Endodermal cell (in vitro differentiated cells): ENCODE data around the gene PERCC1. TPM values are rescaled to one million over a fixed set of nuclear protein-coding genes. Genes with fewer than 3 reads are reported as not detected.

ENCODE experiments used
- DNase-seq: peaks from one replicate; pipeline ENCODE4 v3.0.0-alpha.2; 2017
- H3K27ac ChIP-seq: 2 replicates; pipeline ENCODE4 v1.5.1; 2013; ENCODE audit warnings: mild to moderate bottlenecking, low read depth, low read length, moderate library complexity
- H3K27me3 ChIP-seq: 2 replicates; pipeline ENCODE4 v1.6.1; 2013; ENCODE audit warnings: mild to moderate bottlenecking, low read length, moderate library complexity; ENCODE audit not compliant: insufficient read depth, control insufficient read depth, poor library complexity, severe bottlenecking
- H3K36me3 ChIP-seq: 2 replicates; pipeline ENCODE4 v1.7.0; 2013; ENCODE audit warnings: mild to moderate bottlenecking, low read length, moderate library complexity; ENCODE audit not compliant: control insufficient read depth, insufficient read depth
- H3K4me1 ChIP-seq: one replicate; pipeline ENCODE4 v1.7.0; 2013; ENCODE audit warnings: low read length; ENCODE audit not compliant: control insufficient read depth, insufficient read depth
- H3K4me3 ChIP-seq: 2 replicates; pipeline ENCODE4 v1.5.1; 2013; ENCODE audit warnings: mild to moderate bottlenecking, low read length, moderate library complexity
- H3K9ac ChIP-seq: 2 replicates; pipeline ENCODE4 v1.6.1; 2013; ENCODE audit warnings: mild to moderate bottlenecking, low read length, moderate library complexity; ENCODE audit not compliant: poor library complexity, severe bottlenecking; ENCODE audit errors: extremely low read depth
- H3K9me3 ChIP-seq: 2 replicates; pipeline ENCODE4 v1.6.1; 2013; ENCODE audit warnings: mild to moderate bottlenecking, low read length, moderate library complexity; ENCODE audit not compliant: control insufficient read depth
- H3K27ac Mint-ChIP-seq: 2 replicates; pipeline ENCODE4 v1.8.0; 2020; ENCODE audit warnings: mixed read lengths
- H3K27me3 Mint-ChIP-seq: 2 replicates; pipeline ENCODE4 v1.8.0; 2021; ENCODE audit warnings: mild to moderate bottlenecking, mixed read lengths; ENCODE audit not compliant: insufficient read depth
- H3K36me3 Mint-ChIP-seq: 2 replicates; pipeline ENCODE4 v1.8.0; 2020; ENCODE audit warnings: low read depth, mixed read lengths
- H3K4me1 Mint-ChIP-seq: 2 replicates; pipeline ENCODE4 v1.8.0; 2020; ENCODE audit warnings: mixed read lengths
- H3K4me3 Mint-ChIP-seq: 2 replicates; pipeline ENCODE4 v1.8.0; 2020; ENCODE audit warnings: mild to moderate bottlenecking, moderate library complexity, mixed read lengths
- H3K9me3 Mint-ChIP-seq: 2 replicates; pipeline ENCODE4 v1.8.0; 2020; ENCODE audit warnings: mild to moderate bottlenecking, mixed read lengths
- CTCF ChIP-seq: fragments of 200-600 bp; sonication (generic); conservative IDR thresholded peaks from 2 replicates; pipeline ENCODE4 v1.5.0; 2021; ENCODE audit warnings: antibody characterized with exemption, mild to moderate bottlenecking
- WGBS, 2 experiments: methylation state at CpG; one replicate each; pipeline versions ENCODE4 v1.1.5 to v1.1.7; 2013; ENCODE audit warnings: missing lambda C conversion rate in 2 of 2, mixed read lengths in 1 of 2; ENCODE audit not compliant: insufficient coverage in 1 of 2, insufficient read length in 1 of 2; 5-methylcytosine and 5-hydroxymethylcytosine counted together
- total RNA-seq, 2 donors: library from RNA; stranded (reverse); fragmentation: NEBNext Ultra II Directional in 1 of 2; extraction: Animal tissue kit (Norgen Biotek cat#: 25700) in 1 of 2; gene quantifications; 2 replicates in 1 of 2; 3 replicates in 1 of 2; pipeline ENCODE4 v1.2.1, GENCODE V29; 2021

Gene PERCC1
- total RNA-seq, 2 donors from 2014 or later: 0.51 to 0.79 TPM

- Mint-ChIP-seq H3K27me3 (no peaks in the 10 kb centered on the region), H3K36me3 (no peaks in the 10 kb centered on the region), H3K27ac (no peak overlapping the region), H3K4me1 (no peaks in the 10 kb centered on the region), H3K4me3 (no peak overlapping the region), H3K9me3 (no peaks in the 10 kb centered on the region)
- Histone ChIP-seq H3K4me3 (no peak overlapping the region), H3K4me1 (no peaks in the 10 kb centered on the region), H3K9me3 (no peaks in the 10 kb centered on the region), H3K9ac (no peak overlapping the region), H3K36me3 (no peaks in the 10 kb centered on the region), H3K27ac (no peak overlapping the region), H3K27me3 (no peaks in the 10 kb centered on the region)
- DNase-seq: no peak
- TF ChIP-seq CTCF: no peak
- 84 to 88% methylated on average over 18 to 22 of the region's 22 CpGs for WGBS, 2 experiments
Observed at GRCh38 chr16:1441391-1441829, 10.5 kb downstream of the PERCC1 start.

GRCh38 chr16:1442697-1443096 is 11.8 kb downstream of the PERCC1 start:
- no peak for TF ChIP-seq CTCF
- H3K27ac Mint-ChIP-seq: no peak overlapping the region
- Histone ChIP-seq H3K27me3 (no peaks in the 10 kb centered on the region), H3K9ac (no peak overlapping the region), H3K27ac (no peak overlapping the region), H3K9me3 (no peaks in the 10 kb centered on the region), H3K36me3 (no peaks in the 10 kb centered on the region), H3K4me1 (no peaks in the 10 kb centered on the region), H3K4me3 (no peak overlapping the region)
- H3K36me3 Mint-ChIP-seq: peaks cover under 1% of the 10 kb centered on the region
- no peak for DNase-seq
- 91 to 92% methylated on average over 19 to 24 of the region's 24 CpGs for WGBS, 2 experiments
- H3K4me1 Mint-ChIP-seq: no peaks in the 10 kb centered on the region
- no peaks in the 10 kb centered on the region for H3K27me3 Mint-ChIP-seq
- no peaks in the 10 kb centered on the region for H3K9me3 Mint-ChIP-seq
- no peak overlapping the region for H3K4me3 Mint-ChIP-seq

- no peaks in the 10 kb centered on the region for H3K4me1 Mint-ChIP-seq
- 89 to 92% methylated on average over 29 to 38 of the region's 38 CpGs for WGBS, 2 experiments
- no peak for DNase-seq
Observed at GRCh38 chr16:1443403-1443973, 12.6 kb downstream of the PERCC1 start.

More at GRCh38 chr16:1443403-1443973, 12.6 kb downstream of the PERCC1 start:
- Mint-ChIP-seq H3K9me3 (no peaks in the 10 kb centered on the region), H3K4me3 (no peak overlapping the region), H3K27ac (no peak overlapping the region), H3K36me3 (peaks cover 8% of the 10 kb centered on the region), H3K27me3 (no peaks in the 10 kb centered on the region)
- TF ChIP-seq CTCF: no peak
- Histone ChIP-seq H3K9me3 (no peaks in the 10 kb centered on the region), H3K4me1 (no peaks in the 10 kb centered on the region), H3K27ac (peak overlapping the region; percentile 24), H3K27me3 (no peaks in the 10 kb centered on the region), H3K36me3 (no peaks in the 10 kb centered on the region), H3K4me3 (no peak overlapping the region), H3K9ac (no peak overlapping the region)
